ENCODE results near the gene SH3BP5.

GRCh38 chr3:15318661-15319060, 13.7 kb downstream of the SH3BP5 start:
- no peak for TF ChIP-seq MAX (IDR thresholded peaks at IDR 0.05)
- TF ChIP-seq EP300 (IDR thresholded peaks at IDR 0.05; ENCODE audit: borderline replicate concordance): no peak
- TF ChIP-seq REST (IDR thresholded peaks at IDR 0.05; ENCODE audit: low read depth): no peak
- no peak for TF ChIP-seq NFIC (IDR thresholded peaks at IDR 0.05)
- TF ChIP-seq RAD21 (IDR thresholded peaks at IDR 0.05; ENCODE audit: low read depth): no peak
- no peak for TF ChIP-seq FOXM1 (IDR thresholded peaks at IDR 0.05; ENCODE audit: borderline replicate concordance, low read depth)
- no peak for TF ChIP-seq EGR1 (IDR thresholded peaks at IDR 0.05)

Measured in Ishikawa (cell line).